CD4-positive, alpha-beta T cell (primary cell): Measurements from ENCODE around the gene NUDT11. TPM values are rescaled to one million over a fixed set of nuclear protein-coding genes. Genes with fewer than 3 reads are reported as not detected.
A peak's percentile ranks its signal among the peaks of the same experiment; 100 is the strongest.

Experiments used
- ATAC-seq: fragments of 200-7000 bp; cut with Tn5 transposase; one replicate; pipeline ENCODE4 v1.10.0; 2022; ENCODE audit warnings: mild to moderate bottlenecking; ENCODE audit not compliant: poor library complexity
- CTCF ChIA-PET: fragments of 350-600 bp; sonication (Branson Sonifier 250); formaldehyde crosslinking; loops from one replicate; lab custom pipeline; 2021; ENCODE audit warnings: antibody characterized with exemption, inconsistent platforms; lab: Charles Lee
- POLR2A ChIA-PET: fragments of 350-600 bp; sonication (Branson Sonifier 250); formaldehyde crosslinking; loops from one replicate; lab custom pipeline; 2021; ENCODE audit warnings: antibody characterized with exemption, inconsistent platforms; lab: Charles Lee
- DNase-seq, 14 experiments: peaks; one replicate each; pipeline ENCODE4 v3.0.0-alpha.2; 2013 to 2020; ENCODE audit warnings: mixed read lengths in 2 of 14
- H3K27ac ChIP-seq, 2 donors: one replicate each; pipeline versions ENCODE4 v1.5.1 to v1.7.0; 2013; ENCODE audit warnings: low read length in 2 of 2, low read depth in 1 of 2, mild to moderate bottlenecking in 1 of 2
- H3K27me3 ChIP-seq, 2 experiments: 1 replicate in 1 of 2; 2 replicates in 1 of 2; pipeline versions ENCODE4 v1.6.1 to v1.7.0; 2013; ENCODE audit warnings: low read length in 2 of 2, control low read depth in 1 of 2, mild to moderate bottlenecking in 1 of 2, moderate library complexity in 1 of 2; ENCODE audit not compliant: insufficient read depth in 2 of 2, control insufficient read depth in 1 of 2
- H3K36me3 ChIP-seq: one replicate; pipeline ENCODE4 v1.6.1; 2013; ENCODE audit warnings: low read length, control low read depth; ENCODE audit not compliant: insufficient read depth
- H3K4me1 ChIP-seq: one replicate; pipeline ENCODE4 v1.6.1; 2013; ENCODE audit warnings: low read length, control low read depth; ENCODE audit not compliant: insufficient read depth
- H3K4me3 ChIP-seq: one replicate; pipeline ENCODE4 v1.5.1; 2013; ENCODE audit warnings: mild to moderate bottlenecking, low read length, moderate library complexity
- H3K9me3 ChIP-seq, 2 experiments: 1 replicate in 1 of 2; 2 replicates in 1 of 2; pipeline versions ENCODE4 v1.6.1 to v1.7.0; 2013; ENCODE audit warnings: low read length in 2 of 2, mild to moderate bottlenecking in 2 of 2, control low read depth in 1 of 2, moderate library complexity in 1 of 2; ENCODE audit not compliant: control insufficient read depth in 1 of 2, insufficient read depth in 1 of 2
- H3K27ac Mint-ChIP-seq: one replicate; pipeline ENCODE4 v1.8.0; 2020; ENCODE audit warnings: mixed read lengths
- H3K27me3 Mint-ChIP-seq: one replicate; pipeline ENCODE4 v1.8.0; 2021; ENCODE audit warnings: mixed read lengths
- H3K36me3 Mint-ChIP-seq: one replicate; pipeline ENCODE4 v1.8.0; 2021; ENCODE audit warnings: low read depth, mixed read lengths
- H3K4me1 Mint-ChIP-seq: one replicate; pipeline ENCODE4 v1.8.0; 2021; ENCODE audit warnings: low read depth, mixed read lengths
- H3K4me3 Mint-ChIP-seq: one replicate; pipeline ENCODE4 v1.8.0; 2020; ENCODE audit warnings: mild to moderate bottlenecking, mixed read lengths
- H3K9me3 Mint-ChIP-seq: one replicate; pipeline ENCODE4 v1.8.0; 2020; ENCODE audit warnings: mixed read lengths
- CTCF ChIP-seq: fragments of 200-600 bp; IDR thresholded peaks from one replicate; pipeline ENCODE4 v1.8.0; 2022; ENCODE audit warnings: antibody characterized with exemption, mild to moderate bottlenecking
- intact Hi-C, 2 experiments: fragments of 100-400 bp; cut with DNase I in 1 of 2; cut with micrococcal nuclease in 1 of 2; formaldehyde crosslinking; loops; one replicate each; pipeline versions ENCODE4 v1.15.1 to v1.9.0; 2023 to 2025; cut with DNase I, micrococcal nuclease
- total RNA-seq, 174 experiments: library from RNA in 2 of 174; stranded (reverse) in 2 of 174; gene quantifications; one replicate each; pipeline ENCODE4 v1.2.3 and lab custom pipeline; 2021 to 2026

Gene NUDT11
- total RNA-seq, 2 experiments from 2014 or later, result 0.20 to 0.47 TPM

- intact Hi-C loops, result loop anchor here (1.0 to 5.0 kb wide), 3 partner anchors 124 to 769 kb away; no protein-coding TSS in a partner anchor
- Mint-ChIP-seq H3K4me3 (no peak overlapping the region), H3K36me3 (no peaks in the 10 kb centered on the region), H3K27me3 (no peaks in the 10 kb centered on the region), H3K4me1 (no peaks in the 10 kb centered on the region), H3K9me3 (no peaks in the 10 kb centered on the region), H3K27ac (no peak overlapping the region)
- peak in 4 of 14 experiments; percentile 27 to 65 (median 53) for DNase-seq
- peak; percentile 80 for TF ChIP-seq CTCF
- no peaks in the 10 kb centered on the region for H3K9me3 ChIP-seq
- H3K4me1 ChIP-seq, result no peaks in the 10 kb centered on the region
- no peaks in the 10 kb centered on the region for H3K27me3 ChIP-seq
- H3K27ac ChIP-seq, result no peak overlapping the region
- POLR2A ChIA-PET, result no interaction called here
- CTCF ChIA-PET, result interaction anchor here (0.6 to 1.3 kb wide), 13 partner anchors 10 to 770 kb away, joined by 3 to 16 read pairs (median 3); no protein-coding TSS in a partner anchor
- no peak overlapping the region for H3K4me3 ChIP-seq
- ATAC-seq, result no peak
- H3K36me3 ChIP-seq, result no peaks in the 10 kb centered on the region
Measured at GRCh38 chrX:51461053-51462044, 35.0 kb downstream of the NUDT11 start.

GRCh38 chrX:51459125-51459524, 37.3 kb downstream of the NUDT11 start:
- no peaks in the 10 kb centered on the region for H3K27me3 Mint-ChIP-seq
- TF ChIP-seq CTCF, result no peak
- no peaks in the 10 kb centered on the region for H3K36me3 ChIP-seq
- no peaks in the 10 kb centered on the region for H3K9me3 ChIP-seq
- no peak overlapping the region for H3K4me3 ChIP-seq
- no peaks in the 10 kb centered on the region for H3K4me1 Mint-ChIP-seq
- H3K36me3 Mint-ChIP-seq, result no peaks in the 10 kb centered on the region
- no peaks in the 10 kb centered on the region for H3K4me1 ChIP-seq
- DNase-seq (peak in 5 of 14 experiments; percentile 1 to 28 (median 12)), ATAC-seq (no peak)
- no peaks in the 10 kb centered on the region for H3K9me3 Mint-ChIP-seq
- H3K27ac Mint-ChIP-seq, result no peak overlapping the region
- intact Hi-C loops, result loop anchor here in 1 of 2 experiments (1.0 kb wide), 1 partner anchor 123 kb away; no protein-coding TSS in a partner anchor
- CTCF ChIA-PET, result interaction anchor here (0.8 to 0.9 kb wide), 2 partner anchors 39 to 59 kb away, joined by 3 read pairs; no protein-coding TSS in a partner anchor
- H3K27ac ChIP-seq, result no peak overlapping the region
- POLR2A ChIA-PET, result no interaction called here
- H3K4me3 Mint-ChIP-seq, result no peak overlapping the region
- H3K27me3 ChIP-seq, result no peaks in the 10 kb centered on the region

GRCh38 chrX:51456814-51457213, 39.6 kb downstream of the NUDT11 start:
- H3K27ac Mint-ChIP-seq, result no peak overlapping the region

More at GRCh38 chrX:51456814-51457213, 39.6 kb downstream of the NUDT11 start:
- H3K4me1 Mint-ChIP-seq, result no peaks in the 10 kb centered on the region
- H3K27ac ChIP-seq, result no peak overlapping the region
- no peak for TF ChIP-seq CTCF
- no peaks in the 10 kb centered on the region for H3K9me3 Mint-ChIP-seq
- H3K4me1 ChIP-seq, result no peaks in the 10 kb centered on the region
- H3K36me3 Mint-ChIP-seq, result no peaks in the 10 kb centered on the region
- ATAC-seq, result no peak
- intact Hi-C loops, result no loop called here
- H3K27me3 ChIP-seq, result no peaks in the 10 kb centered on the region
- no peaks in the 10 kb centered on the region for H3K27me3 Mint-ChIP-seq
- H3K9me3 ChIP-seq, result no peaks in the 10 kb centered on the region
- ChIA-PET CTCF (no interaction called here), POLR2A (no interaction called here)
- no peak for DNase-seq
- H3K4me3 ChIP-seq, result no peak overlapping the region
- no peak overlapping the region for H3K4me3 Mint-ChIP-seq
- H3K36me3 ChIP-seq, result no peaks in the 10 kb centered on the region
